HepG2 (cell line): Measurements from ENCODE around the gene GGA2. TPM values are rescaled to one million over a fixed set of nuclear protein-coding genes. Genes with fewer than 3 reads are reported as not detected.

Experiments
- BCL6 ChIP-seq: IDR thresholded peaks from 2 replicates; pipeline ENCODE4 v1.6.1; 2016; ENCODE audit warnings: missing genetic modification reagents, missing compliant biosample characterization
- CERS6 ChIP-seq: sonication (generic); formaldehyde crosslinking; IDR thresholded peaks from 2 replicates; pipeline ENCODE4 v1.5.0; 2020; ENCODE audit warnings: missing genetic modification reagents
- GLMP ChIP-seq: sonication (generic); formaldehyde crosslinking; IDR thresholded peaks from 2 replicates; pipeline ENCODE4 v1.9.0; 2021; ENCODE audit warnings: missing genetic modification reagents, mild to moderate bottlenecking, borderline replicate concordance
- HOXA3 ChIP-seq: sonication (generic); formaldehyde crosslinking; IDR thresholded peaks from 2 replicates; pipeline ENCODE4 v1.5.0; 2020; ENCODE audit warnings: missing genetic modification reagents
- MYC ChIP-seq: sonication (generic); formaldehyde crosslinking; IDR thresholded peaks from 2 replicates; pipeline ENCODE4 v1.9.0; 2021; ENCODE audit warnings: missing genetic modification reagents, borderline replicate concordance
- RARG ChIP-seq: sonication (generic); formaldehyde crosslinking; IDR thresholded peaks from 2 replicates; pipeline ENCODE4 v1.4.0; 2020; ENCODE audit warnings: low read depth, mild to moderate bottlenecking, missing genetic modification reagents
- SMC3 ChIP-seq: IDR thresholded peaks from 2 replicates; pipeline ENCODE4 v1.6.1; 2011; ENCODE audit warnings: low read length, improper control_type of control experiment
- TOPORS ChIP-seq: sonication (generic); formaldehyde crosslinking; IDR thresholded peaks from 2 replicates; pipeline ENCODE4 v1.8.0; 2023; ENCODE audit warnings: mild to moderate bottlenecking, missing genetic modification reagents
- ZFP62 ChIP-seq: sonication (generic); formaldehyde crosslinking; IDR thresholded peaks from 2 replicates; pipeline ENCODE4 v1.4.0; 2020; ENCODE audit warnings: missing genetic modification reagents
- ZFYVE20 ChIP-seq: sonication (generic); formaldehyde crosslinking; IDR thresholded peaks from 2 replicates; pipeline ENCODE4 v1.8.0; 2023; ENCODE audit warnings: low read depth, mild to moderate bottlenecking, moderate library complexity, missing genetic modification reagents, borderline replicate concordance
- ZNF124 ChIP-seq: sonication (generic); formaldehyde crosslinking; IDR thresholded peaks from 2 replicates; pipeline ENCODE4 v1.4.0; 2020; ENCODE audit warnings: missing genetic modification reagents
- ZNF274 ChIP-seq: sonication (generic); formaldehyde crosslinking; IDR thresholded peaks from 2 replicates; pipeline ENCODE4 v1.5.1; 2020; ENCODE audit warnings: mild to moderate bottlenecking, missing genetic modification reagents
- ZNF318 ChIP-seq: sonication (generic); formaldehyde crosslinking; IDR thresholded peaks from 2 replicates; pipeline ENCODE4 v1.4.0; 2020; ENCODE audit warnings: mild to moderate bottlenecking, missing genetic modification reagents
- ZNF367 ChIP-seq: sonication (generic); formaldehyde crosslinking; IDR thresholded peaks from 2 replicates; pipeline ENCODE4 v1.4.0; 2020; ENCODE audit warnings: missing genetic modification reagents, borderline replicate concordance
- ZNF530 ChIP-seq: sonication (generic); formaldehyde crosslinking; IDR thresholded peaks from 2 replicates; pipeline ENCODE4 v1.5.0; 2020; ENCODE audit warnings: low read depth, mild to moderate bottlenecking, missing genetic modification reagents
- ZNF740 ChIP-seq: sonication (generic); formaldehyde crosslinking; IDR thresholded peaks from 2 replicates; pipeline ENCODE4 v1.4.0; 2020; ENCODE audit warnings: missing genetic modification reagents
- polyA plus RNA-seq, 8 experiments: library from polyadenylated mRNA; depleted of rRNA in 3 of 8; stranded (reverse) in 7 of 8; unstranded in 1 of 8; fragments of >200 nt; fragmentation: Illumina TruSeq in 4 of 8; extraction: Trizol in 4 of 8; gene quantifications; 2 replicates each; pipeline versions ENCODE4 v1.2.1 to v1.2.3, GENCODE V29; 2011 to 2016; ENCODE audit warnings: low read depth in 4 of 8, missing spikeins in 1 of 8, mixed read lengths in 1 of 8; ENCODE audit not compliant: insufficient read depth in 1 of 8
- total RNA-seq, 5 experiments: library from RNA; depleted of rRNA; stranded (reverse); fragments of >200 nt; fragmentation: Illumina TruSeq; extraction: Trizol; gene quantifications; 2 replicates each; pipeline ENCODE4 v1.2.3, GENCODE V29; 2016; ENCODE audit warnings: low read depth in 1 of 5

Gene GGA2
- total and polyA plus RNA-seq, 2 of the 13 experiments (the other 11 are each of a cell fraction or from before 2014, with no cell fraction given): 51.5 to 69.8 TPM

DNA sequence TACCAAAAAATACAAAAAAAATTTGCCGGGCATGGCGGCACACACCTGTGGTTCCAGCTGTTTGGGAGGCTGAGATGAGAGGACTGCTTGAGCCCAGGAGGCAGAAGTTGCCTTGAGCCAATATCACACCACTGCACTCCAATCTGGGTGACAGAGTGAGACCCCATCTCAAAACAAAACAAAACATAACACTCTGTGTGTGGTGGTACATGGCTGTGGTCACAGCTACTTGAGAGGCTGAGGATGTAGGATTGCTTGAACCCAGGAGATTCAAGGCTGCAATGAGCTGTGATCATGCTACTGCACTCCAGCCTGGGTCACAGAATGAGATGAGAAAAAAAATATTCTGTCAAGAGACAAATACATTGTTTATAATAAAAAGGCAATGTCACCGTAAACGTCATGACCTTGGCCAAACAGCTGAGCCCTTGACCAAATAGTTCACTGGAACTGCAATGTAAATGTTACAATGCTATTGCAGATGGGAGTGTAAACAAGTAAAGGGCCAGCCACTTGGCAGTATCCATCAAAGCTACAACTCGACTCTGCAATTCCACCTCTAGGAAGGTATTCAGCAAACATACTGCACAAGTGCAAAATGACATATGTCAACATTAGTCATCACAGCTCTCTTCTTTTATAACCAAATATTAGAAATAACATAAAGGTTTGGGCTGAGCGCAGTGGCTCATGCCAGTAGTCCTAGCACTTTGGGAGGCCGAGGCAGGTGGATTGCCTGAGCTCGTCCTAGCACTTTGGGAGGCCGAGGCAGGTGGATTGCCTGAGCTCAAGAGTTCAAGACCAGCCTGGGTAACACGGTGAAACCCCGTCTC is 29.9 kb upstream of the GGA2 start (continued):
- 0 out of 2 replicates have a peak, but pooled peaks have one; percentile 37 for TF ChIP-seq ZFP62
- TF ChIP-seq RARG (CRISPR knock-in tag): 0 out of 2 replicates have a peak, but pooled peaks have one; percentile 63
- peak; percentile 94 for TF ChIP-seq HOXA3
- TF ChIP-seq ZNF124 (CRISPR knock-in tag): peak; percentile 37; the same call in 1 of the 2 replicates
- TF ChIP-seq CERS6 (CRISPR knock-in tag): no peak
- TF ChIP-seq ZNF318: peak; percentile 66; the same call in 1 of the 2 replicates
- no peak for TF ChIP-seq GLMP (CRISPR knock-in tag)
- TF ChIP-seq ZNF740 (CRISPR knock-in tag): no peak
- TF ChIP-seq ZNF274: no peak; the same call in 1 of the 2 replicates
- TF ChIP-seq ZNF530 (CRISPR knock-in tag): no peak
- no peak for TF ChIP-seq MYC (CRISPR knock-in tag)
- peak; percentile 99 for TF ChIP-seq BCL6 (CRISPR knock-in tag)
- no peak for TF ChIP-seq SMC3
- TF ChIP-seq ZFYVE20 (CRISPR knock-in tag): no peak
- no peak for TF ChIP-seq ZNF367 (CRISPR knock-in tag)
- TF ChIP-seq TOPORS: 0 out of 2 replicates have a peak, but pooled peaks have one; percentile 54
